ENCODE results near the gene VPS25. TPM values are rescaled to one million over a fixed set of nuclear protein-coding genes. Genes with fewer than 3 reads are reported as not detected.

The VPS25 gene
- 126 to 132 TPM (median 128 TPM) in 5 replicates for total RNA-seq (2022; extraction: Qiagen RNA extraction; ENCODE audit: low read depth)

GRCh38 chr17:42773290-42774035, at the start of gene VPS25:
Gene VPS25 (plus strand): TSS chr17:42773449. CDS start chr17:42773476, 27 bp downstream.

DNA sequence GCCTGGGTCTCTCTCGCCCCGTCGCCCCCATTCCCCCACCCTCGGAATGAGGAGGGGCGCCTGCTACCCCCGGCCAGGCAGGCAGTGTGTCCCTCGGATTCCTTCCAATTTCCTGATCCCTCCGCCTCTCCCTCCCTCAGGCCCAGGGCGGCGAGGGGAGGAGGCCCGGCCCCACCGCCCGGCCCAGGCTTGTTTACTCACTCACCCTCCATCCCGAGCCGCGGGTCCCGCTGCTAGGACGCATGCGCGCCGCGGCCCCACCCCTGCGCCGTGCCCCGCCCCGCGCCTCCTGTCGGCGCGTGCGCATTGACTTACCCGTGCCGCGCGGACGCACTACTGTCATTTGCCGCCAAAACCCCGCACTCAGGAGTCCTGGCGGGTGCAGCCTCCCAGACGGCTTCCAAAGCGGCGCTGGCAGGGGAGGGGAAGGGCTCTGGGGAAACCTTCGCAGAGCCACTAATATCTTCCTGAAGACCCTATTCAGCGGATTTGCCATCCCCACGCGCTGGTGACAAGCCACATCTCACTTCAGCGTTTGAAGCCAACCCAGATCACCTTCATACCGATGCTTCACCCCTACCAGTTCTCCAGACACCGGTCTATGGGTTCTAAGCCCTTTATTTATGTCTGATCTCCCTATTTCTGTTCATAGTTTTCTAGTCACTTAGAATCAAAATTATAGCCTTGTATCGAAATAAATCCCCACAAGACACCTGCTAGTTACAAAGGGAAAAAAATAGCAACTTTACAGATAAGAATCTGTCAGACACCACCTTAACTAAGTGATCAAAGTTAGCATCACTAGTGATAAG, 28.2 kb upstream of the VPS25 start, which contains the start of gene EZH1:
EZH1 (minus strand) TSS at position 235 of the 812 bp plus-strand sequence. CDS start 16,099 bp downstream, outside the sequence.

DNA sequence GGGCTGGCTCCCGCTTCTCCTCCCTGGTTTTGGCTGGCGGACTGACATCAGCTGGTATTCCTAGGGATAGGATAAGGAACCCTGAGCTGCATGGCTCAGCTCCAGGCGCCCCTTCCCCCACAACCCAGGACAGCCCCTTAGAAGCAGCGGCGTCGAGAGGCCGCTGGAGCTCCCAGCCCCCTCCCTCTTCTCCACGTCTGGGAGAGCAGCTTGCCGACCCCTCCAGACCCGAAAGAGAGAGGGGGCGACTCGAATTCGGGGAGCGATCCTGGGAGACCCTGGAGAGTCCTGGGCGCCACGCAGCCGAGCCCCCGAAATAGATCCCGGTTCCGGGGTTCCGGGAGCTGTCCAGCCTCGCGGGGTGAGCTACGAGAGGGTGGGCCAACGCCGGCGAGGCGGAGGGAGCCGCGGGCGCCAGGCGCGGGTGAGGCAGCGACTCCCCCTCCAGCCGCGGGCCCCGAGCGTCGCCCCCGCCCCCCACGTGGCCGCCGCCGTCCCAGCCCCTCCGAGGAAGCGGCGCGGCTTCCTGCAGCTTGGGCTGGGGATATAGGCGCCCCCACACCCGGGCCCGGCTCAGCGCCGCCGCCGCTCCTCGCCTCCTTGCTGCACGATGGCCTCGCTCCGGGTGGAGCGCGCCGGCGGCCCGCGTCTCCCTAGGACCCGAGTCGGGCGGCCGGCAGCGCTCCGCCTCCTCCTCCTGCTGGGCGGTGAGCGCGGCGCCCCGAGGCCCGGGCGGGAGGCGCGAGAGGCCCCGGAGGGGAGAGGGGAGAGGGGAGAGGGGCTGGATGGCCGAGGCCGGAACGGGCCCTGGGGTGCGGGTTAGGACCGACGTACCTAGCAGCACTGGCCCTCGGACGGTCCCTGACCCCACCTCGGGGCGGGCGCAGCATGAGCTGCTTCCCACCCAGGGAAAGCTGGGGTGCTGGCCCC, 12.3 kb upstream of the VPS25 start, which contains the start of gene RAMP2:
RAMP2 (plus strand) TSS at position 576 of the 930 bp plus-strand sequence; CDS start at position 611, 35 bp downstream.

DNA sequence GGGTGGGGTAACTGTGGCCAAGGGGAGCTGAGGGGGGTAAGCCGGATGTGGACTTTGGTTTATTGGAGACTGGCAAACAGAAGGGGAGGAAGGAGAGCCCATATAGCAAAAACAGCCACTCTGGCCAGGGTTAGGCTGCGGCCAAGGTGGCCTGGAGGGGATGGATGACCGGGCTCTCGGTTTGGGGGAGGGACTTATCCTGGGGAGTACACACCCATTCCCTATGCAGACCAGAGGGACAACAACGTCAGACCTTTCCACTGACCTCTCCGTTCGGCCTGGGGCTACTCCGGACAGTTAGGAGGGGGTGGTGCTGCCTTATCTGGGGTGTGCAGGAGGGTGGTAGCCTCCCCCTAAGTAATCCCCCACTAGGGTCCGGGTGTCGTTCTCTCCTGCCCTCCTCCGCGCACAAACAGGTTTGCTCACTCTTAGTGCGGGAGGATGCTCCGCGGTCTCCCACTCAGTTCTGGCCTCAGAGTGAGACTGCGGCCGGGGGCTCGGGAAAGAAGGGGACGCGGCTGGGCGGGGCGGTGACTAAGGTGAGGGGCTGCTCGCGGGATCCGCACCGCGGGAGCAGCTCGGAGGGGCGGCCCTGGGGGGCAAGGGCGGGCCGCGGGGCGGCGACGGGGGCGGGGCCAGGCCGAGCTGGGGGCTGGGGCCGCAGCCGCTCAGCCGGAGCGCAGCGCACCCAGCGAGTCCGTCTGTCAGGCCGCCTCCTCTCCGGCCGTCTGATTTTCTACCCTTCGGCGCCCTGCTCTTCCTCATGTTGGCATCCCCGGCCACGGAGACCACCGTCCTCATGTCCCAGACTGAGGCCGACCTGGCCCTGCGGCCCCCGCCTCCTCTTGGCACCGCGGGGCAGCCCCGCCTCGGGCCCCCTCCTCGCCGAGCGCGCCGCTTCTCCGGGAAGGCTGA, 6.9 kb downstream of the VPS25 start, which contains the start of gene WNK4:
WNK4 (plus strand) TSS at position 675 of the 915 bp plus-strand sequence; CDS start at position 764, 89 bp downstream.

GRCh38 chr17:42798383-42799380, 25.4 kb downstream of the VPS25 start, which contains the start of the genes CNTD1 and COA3:
Gene CNTD1 (plus strand): TSS chr17:42798861. CDS start chr17:42799068, 207 bp downstream.
Gene COA3 (minus strand): TSS chr17:42798704. CDS start chr17:42798681, 23 bp downstream.

Other genes starting within 250 kb of the VPS25 start
- gene NAGLU, start 237.2 kb upstream of the VPS25 start, total RNA-seq (2022; extraction: Qiagen RNA extraction; ENCODE audit: low read depth) = 31.1 to 46.8 TPM (median 42.4 TPM) in 5 replicates
- gene HSD17B1, start 220.5 kb upstream of the VPS25 start, total RNA-seq (2022; extraction: Qiagen RNA extraction; ENCODE audit: low read depth) = 1.2 to 1.9 TPM (median 1.5 TPM) in 5 replicates
- gene COASY, start 211.3 kb upstream of the VPS25 start, total RNA-seq (2022; extraction: Qiagen RNA extraction; ENCODE audit: low read depth) = 104 to 135 TPM (median 124 TPM) in 5 replicates
- gene MLX, start 206.3 kb upstream of the VPS25 start, total RNA-seq (2022; extraction: Qiagen RNA extraction; ENCODE audit: low read depth) = 51.8 to 60.6 TPM (median 57.2 TPM) in 5 replicates
- 35.3 to 49.1 TPM (median 36.5 TPM) in 5 replicates for gene PSMC3IP, start 195.7 kb upstream of the VPS25 start, total RNA-seq (2022; extraction: Qiagen RNA extraction; ENCODE audit: low read depth)
- gene RETREG3, start 164.1 kb upstream of the VPS25 start, total RNA-seq (2022; extraction: Qiagen RNA extraction; ENCODE audit: low read depth) = 27.4 to 32.7 TPM (median 29.2 TPM) in 5 replicates
- gene TUBG1, start 163.8 kb upstream of the VPS25 start, total RNA-seq (2022; extraction: Qiagen RNA extraction; ENCODE audit: low read depth) = 145 to 162 TPM (median 150 TPM) in 5 replicates
- 21.3 to 26.6 TPM (median 23.8 TPM) in 5 replicates for gene TUBG2, start 114.2 kb upstream of the VPS25 start, total RNA-seq (2022; extraction: Qiagen RNA extraction; ENCODE audit: low read depth)
- 11.4 to 20.4 TPM (median 18.3 TPM) in 5 replicates for gene PLEKHH3, start 96.5 kb upstream of the VPS25 start, total RNA-seq (2022; extraction: Qiagen RNA extraction; ENCODE audit: low read depth)
- 0.30 to 0.63 TPM (median 0.37 TPM) in 5 replicates for gene CCR10, start 91.6 kb upstream of the VPS25 start, total RNA-seq (2022; extraction: Qiagen RNA extraction; ENCODE audit: low read depth)
- 5.1 to 6.9 TPM (median 5.5 TPM) in 5 replicates for gene CNTNAP1, start 90.9 kb upstream of the VPS25 start, total RNA-seq (2022; extraction: Qiagen RNA extraction; ENCODE audit: low read depth)
- 8.1 to 12.6 TPM (median 11.6 TPM) in 5 replicates for gene EZH1, start 28.4 kb upstream of the VPS25 start, total RNA-seq (2022; extraction: Qiagen RNA extraction; ENCODE audit: low read depth)
- 0.65 to 1.3 TPM (median 0.99 TPM) in 5 replicates for gene RAMP2, start 12.2 kb upstream of the VPS25 start, total RNA-seq (2022; extraction: Qiagen RNA extraction; ENCODE audit: low read depth)
- 0.92 to 2.0 TPM (median 1.3 TPM) in 5 replicates for gene WNK4, start 7.2 kb downstream of the VPS25 start, total RNA-seq (2022; extraction: Qiagen RNA extraction; ENCODE audit: low read depth)
- 118 to 141 TPM (median 138 TPM) in 5 replicates for gene COA3, start 25.3 kb downstream of the VPS25 start, total RNA-seq (2022; extraction: Qiagen RNA extraction; ENCODE audit: low read depth)
- 0.08 to 0.27 TPM (median 0.25 TPM) in 3 of 5 replicates, not detected in the others for gene CNTD1, start 25.4 kb downstream of the VPS25 start, total RNA-seq (2022; extraction: Qiagen RNA extraction; ENCODE audit: low read depth)
- gene BECN1, start 50.8 kb downstream of the VPS25 start, total RNA-seq (2022; extraction: Qiagen RNA extraction; ENCODE audit: low read depth) = 76.8 to 105 TPM (median 80.9 TPM) in 5 replicates
- 225 to 304 TPM (median 243 TPM) in 5 replicates for gene PSME3, start 59.9 kb downstream of the VPS25 start, total RNA-seq (2022; extraction: Qiagen RNA extraction; ENCODE audit: low read depth)
- gene AOC2, start 71.1 kb downstream of the VPS25 start, total RNA-seq (2022; extraction: Qiagen RNA extraction; ENCODE audit: low read depth) = 1.4 to 3.0 TPM (median 2.0 TPM) in 5 replicates
- gene AOC3, start 77.8 kb downstream of the VPS25 start, total RNA-seq (2022; extraction: Qiagen RNA extraction; ENCODE audit: low read depth) = 0.97 to 2.1 TPM (median 1.0 TPM) in 5 replicates
- gene G6PC1, start 127.3 kb downstream of the VPS25 start, total RNA-seq (2022; extraction: Qiagen RNA extraction; ENCODE audit: low read depth) = not detected in 5 replicates
- gene AARSD1, start 191.0 kb downstream of the VPS25 start, total RNA-seq (2022; extraction: Qiagen RNA extraction; ENCODE audit: low read depth) = 51.5 to 58.5 TPM (median 55.3 TPM) in 5 replicates
- 0.55 to 0.99 TPM (median 0.84 TPM) in 5 replicates for gene PTGES3L, start 206.6 kb downstream of the VPS25 start, total RNA-seq (2022; extraction: Qiagen RNA extraction; ENCODE audit: low read depth)
- gene RUNDC1, start 207.1 kb downstream of the VPS25 start, total RNA-seq (2022; extraction: Qiagen RNA extraction; ENCODE audit: low read depth) = 19.6 to 21.7 TPM (median 20.3 TPM) in 5 replicates
- gene RPL27, start 225.0 kb downstream of the VPS25 start, total RNA-seq (2022; extraction: Qiagen RNA extraction; ENCODE audit: low read depth) = 2,853 to 3,460 TPM (median 3,163 TPM) in 5 replicates
- gene IFI35, start 233.3 kb downstream of the VPS25 start, total RNA-seq (2022; extraction: Qiagen RNA extraction; ENCODE audit: low read depth) = 17.3 to 19.5 TPM (median 17.9 TPM) in 5 replicates
- 202 to 235 TPM (median 227 TPM) in 5 replicates for gene VAT1, start 248.9 kb downstream of the VPS25 start, total RNA-seq (2022; extraction: Qiagen RNA extraction; ENCODE audit: low read depth)